HG03108 (cell line): ENCODE data around the gene DCDC2C.
"Not testable (repeated sequence)": the region's sequence is repeated elsewhere in the genome, so short reads cannot be mapped to it uniquely, and the experiment has no call there.

ENCODE experiments used
- ATAC-seq: cut with Tn5 transposase; IDR thresholded peaks from one replicate; pipeline ENCODE4 v1.9.1; 2021; ENCODE audit warnings: moderate library complexity; ENCODE audit not compliant: unreplicated experiment

Gene DCDC2C, protein sequence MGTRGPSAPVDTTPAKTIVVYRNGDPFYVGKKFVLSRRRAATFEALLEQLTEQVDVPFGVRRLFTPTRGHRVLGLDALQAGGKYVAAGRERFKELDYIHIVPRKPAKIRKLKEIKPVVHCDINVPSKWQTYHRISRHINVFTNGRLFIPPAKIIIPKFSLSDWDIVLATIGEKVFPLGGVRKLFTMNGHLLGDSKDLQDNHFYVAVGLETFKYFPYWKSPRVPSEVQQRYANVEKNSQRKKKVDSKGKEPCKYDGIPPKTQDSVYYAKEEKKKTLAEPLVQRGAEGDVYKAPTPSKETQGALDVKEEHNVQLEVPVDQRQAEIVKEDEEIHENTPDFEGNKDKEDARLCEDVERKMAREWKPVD

DNA sequence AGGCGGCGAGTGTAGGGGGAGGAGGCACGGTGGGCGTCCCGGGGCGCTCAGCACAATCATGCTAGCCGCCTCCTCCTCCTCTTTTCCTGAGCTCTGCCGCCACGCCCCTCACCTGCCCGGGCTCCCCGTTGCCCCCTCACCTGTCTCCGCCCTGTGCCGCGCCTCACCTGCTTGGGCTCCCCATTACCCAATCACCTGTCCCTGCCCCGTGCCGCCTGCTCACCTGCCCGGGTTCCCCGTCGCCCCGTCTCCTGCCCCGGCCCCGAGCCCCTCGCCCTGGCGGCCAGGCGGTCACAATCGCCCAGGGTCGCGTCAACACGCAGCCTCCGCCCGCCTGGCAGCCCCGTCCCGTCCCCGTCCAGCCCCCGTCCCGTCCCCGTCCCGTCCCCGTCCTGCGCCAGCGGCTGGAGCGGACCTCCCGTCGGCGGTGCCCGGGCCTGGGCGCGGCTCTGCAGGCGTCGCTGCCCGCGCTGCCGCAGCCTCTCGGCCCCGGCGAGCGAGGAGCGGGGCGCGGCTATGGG lies at the start of gene DCDC2C:
Gene DCDC2C, plus strand, starts transcription at position 340 of the 521 bp plus-strand sequence. Its CDS starts 177 bp downstream, at position 517.
- no peak for ATAC-seq

DNA sequence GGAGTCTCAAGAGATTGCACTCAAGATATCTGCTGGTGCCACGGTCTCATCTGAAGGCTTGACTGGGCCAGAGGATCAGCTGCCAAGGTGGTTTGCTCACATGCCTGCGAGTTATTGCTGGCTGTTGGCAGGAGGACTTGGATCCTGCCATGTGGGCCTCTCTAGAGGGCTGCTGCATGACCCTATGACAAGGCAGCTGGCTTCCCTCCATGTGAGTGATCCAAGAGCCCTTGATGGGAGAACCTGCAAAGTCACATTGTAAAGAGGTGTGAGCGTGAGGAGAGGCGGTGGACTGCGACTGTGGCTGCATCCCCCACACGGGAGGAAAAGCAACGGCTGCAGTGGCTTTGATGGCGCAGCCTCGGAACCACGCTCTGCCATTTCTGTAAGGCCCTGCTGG lies 49.4 kb upstream of the DCDC2C start:
- ATAC-seq: no peak

DNA sequence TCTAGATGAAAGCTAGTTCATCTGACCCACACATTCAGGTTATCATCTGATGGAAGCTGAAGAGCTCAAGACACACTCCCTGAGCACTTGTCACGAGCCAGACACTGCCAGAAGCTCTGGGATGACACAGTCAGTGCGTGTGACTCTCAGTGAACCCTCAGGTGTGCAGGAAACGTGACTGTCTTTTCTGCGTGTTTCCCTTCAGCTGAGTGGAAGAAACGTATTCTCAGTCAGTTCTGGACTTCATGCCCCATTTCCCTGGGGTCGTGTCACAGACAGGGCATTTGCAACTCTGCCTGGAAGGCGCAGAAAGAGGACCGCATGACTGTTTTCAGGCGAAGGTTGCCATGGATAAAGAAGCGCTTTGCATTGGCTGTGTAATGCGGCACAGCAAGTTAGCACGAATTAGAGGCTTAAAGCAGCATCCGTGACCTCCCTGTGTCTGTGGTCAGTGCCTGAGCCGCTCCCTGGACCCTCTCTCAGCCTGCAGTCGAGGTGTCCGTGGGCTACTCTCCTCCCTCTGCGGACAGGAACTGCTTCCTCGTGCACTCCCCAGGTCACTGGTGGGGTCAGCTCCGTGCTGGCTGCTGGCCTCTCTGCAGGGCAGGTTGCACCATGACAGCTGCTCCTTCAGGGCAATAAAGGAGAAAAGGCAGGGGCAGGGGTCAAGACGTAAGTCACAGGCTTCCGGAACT lies 48.7 kb upstream of the DCDC2C start:
- ATAC-seq: no peak

DNA sequence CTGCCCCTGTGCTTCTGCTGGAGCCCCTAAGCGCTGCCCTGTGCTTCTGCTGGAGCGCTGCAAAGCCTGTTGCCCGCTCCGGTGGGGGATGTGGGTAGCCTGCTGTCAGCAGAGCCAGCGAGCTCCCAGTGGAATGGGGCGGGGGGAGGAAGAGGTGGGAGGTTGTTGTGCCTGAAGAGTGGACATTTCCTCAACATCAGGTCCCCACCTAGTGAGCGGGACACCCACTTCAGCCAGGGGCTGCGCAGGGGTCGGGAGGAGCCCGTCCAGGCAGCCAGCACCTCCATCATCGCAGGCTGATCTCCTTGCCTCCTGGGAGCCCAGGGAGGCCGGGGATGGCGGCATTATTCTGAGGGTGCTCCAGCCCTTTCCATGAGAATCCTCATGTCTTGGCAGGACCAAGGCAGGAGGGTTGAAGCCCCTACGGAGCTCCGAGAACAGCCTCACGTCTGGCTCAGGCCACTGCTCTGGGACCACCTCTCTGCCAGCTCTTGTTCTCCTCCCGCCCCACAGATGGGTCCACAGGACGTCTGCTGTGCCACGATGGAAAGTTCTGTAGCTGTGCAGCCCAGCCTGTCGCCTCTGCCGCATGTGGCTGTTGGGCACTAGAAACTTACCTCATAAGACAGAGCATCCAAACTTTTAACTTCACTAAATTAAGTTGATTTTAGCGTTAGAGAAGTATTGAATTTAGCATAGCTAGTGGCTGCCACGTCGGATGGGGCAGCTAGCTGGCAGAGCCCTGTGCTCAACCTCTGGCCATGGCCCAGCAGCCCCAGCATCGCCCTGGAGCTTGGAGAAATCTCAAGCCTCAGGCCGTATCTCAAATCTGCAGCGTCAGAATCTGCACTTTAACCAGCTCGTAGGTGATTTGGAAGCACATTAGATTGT lies 47.3 kb upstream of the DCDC2C start:
- no peak for ATAC-seq

DNA sequence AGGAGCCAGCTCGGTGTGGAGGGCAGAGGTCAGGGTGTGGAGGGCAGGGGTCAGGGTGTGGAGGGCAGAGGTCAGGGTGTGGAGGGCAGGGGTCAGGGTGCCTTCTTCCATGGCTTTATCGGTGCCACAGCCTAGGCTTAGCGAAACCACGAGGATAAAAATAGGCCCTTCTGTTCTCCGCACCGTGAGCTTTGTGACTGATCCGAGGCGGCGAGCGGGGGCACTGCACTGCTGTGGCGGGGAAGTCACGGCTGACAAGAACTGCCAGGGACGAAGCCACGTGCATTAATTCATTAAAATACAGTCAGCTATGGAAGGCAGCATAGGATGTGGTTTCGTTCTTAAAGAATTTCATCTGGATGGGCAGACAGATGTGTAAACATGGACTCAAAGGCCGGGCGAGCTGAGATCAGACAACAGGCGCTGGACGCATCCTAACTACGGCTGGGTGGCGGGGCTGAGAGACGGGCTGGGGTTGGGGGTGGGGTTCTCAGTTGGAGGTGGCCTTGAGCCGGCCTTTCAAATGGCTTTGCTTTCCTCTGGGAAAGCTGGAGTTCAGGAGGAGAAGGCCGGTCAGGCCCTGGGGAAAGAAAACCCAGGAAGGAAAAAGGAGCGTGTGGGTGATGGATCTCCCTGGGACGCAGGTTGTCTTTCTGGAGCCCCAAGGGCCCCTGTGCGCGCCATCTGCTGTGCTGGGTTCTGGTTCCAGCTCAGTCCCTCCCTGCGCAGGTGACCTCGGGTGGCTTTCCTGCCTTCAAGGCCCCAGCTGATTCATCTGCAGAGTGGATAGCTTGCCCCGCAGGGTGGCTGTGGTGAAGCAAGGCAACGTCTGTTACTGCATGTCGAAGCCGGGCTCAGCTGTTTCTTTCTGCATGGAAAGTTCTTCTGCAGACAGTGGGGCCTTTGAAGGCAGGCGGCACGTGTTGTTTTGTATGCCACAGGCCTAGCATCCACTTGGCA lies 46.3 kb upstream of the DCDC2C start:
- no peak for ATAC-seq

DNA sequence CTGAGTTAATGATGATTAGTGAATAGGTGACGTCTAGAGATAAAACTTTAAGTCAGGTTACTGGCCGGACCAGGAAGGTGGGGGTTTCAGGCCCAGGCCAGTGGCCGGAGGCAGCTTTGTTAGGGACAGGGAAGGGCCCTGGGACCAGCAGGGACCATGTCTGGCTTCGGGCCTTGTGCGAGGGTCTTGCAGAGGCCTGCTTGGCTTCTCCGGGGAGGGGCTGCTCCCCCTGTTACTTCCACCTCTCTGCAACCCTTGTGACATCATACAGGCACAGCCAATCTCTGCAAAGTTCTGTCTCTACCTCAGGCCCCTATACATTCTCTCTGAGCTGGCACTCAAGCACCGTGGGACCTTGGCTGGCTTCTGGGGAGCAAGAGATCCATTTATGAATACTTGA lies 45.5 kb upstream of the DCDC2C start, which contains the start of gene ALLC:
Gene ALLC, plus strand, starts transcription at position 320 of the 400 bp plus-strand sequence. CDS start 12,958 bp downstream, outside the sequence.
- no peak for ATAC-seq

DNA sequence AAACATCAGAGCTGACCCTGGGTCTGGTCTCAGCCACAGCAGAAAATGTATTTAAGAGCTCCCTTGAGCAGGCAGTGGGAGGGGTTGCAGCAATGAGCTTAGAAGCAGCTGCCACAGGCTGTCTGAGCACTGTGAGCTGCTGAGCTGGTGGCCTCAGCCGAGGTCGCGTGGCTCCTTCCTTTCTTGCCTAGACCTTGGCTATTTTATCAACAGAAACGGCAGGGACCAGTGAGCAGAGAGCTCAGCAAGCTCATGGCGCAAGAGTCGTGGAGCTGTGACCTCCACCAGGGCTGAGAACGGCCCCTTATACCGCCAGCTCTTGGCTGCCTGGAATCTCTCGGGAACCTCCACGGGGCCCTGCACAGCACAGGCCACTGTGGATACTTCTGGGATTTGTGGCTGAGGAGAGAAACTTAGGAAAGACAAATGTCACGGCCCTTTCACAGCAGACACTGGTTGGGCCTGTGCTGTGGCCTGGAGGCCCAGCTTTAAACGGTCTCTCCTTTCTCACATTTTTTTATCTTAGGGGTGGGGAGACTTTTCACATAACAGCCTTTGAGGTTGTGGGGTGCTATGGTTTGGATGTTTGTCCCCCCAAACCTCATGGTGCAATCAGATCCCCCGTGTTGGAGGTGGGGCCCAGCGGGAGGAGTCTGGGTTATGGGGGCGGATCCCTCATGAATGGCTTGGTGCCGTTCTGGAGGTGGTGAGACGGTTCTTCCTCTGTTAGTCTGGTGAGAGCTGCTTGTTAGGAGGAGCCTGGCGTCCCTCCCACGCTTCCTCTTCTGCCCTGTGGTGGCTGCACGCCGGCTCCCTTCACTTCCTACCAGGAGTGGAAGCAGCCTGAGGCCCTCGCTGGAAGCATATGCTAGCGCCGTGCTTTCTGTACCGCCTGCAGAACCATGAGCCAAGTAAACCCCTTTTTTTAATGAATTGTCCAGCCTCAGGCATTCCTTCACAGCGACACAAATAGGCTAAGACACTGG lies 43.6 kb upstream of the DCDC2C start:
- no peak for ATAC-seq

DNA sequence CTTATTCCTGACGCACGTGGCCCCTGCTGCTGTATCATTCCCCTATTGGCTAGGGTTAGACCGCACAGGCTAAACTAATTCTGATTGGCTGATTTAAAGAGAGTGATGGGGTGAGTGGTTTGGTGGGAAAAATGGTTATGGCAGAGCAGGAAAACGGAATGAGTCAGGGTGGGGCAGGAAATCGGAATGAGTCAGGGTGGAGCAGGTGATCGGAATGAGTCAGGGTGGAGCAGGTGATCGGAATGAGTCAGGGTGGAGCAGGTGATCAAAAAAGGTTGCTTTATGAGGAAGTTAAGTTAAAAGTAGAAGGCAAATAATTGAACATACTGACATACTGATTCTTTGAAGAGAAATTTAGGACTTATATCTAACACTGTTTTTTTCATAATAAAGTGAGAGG lies 42.7 kb upstream of the DCDC2C start:
- not testable (repeated sequence) for ATAC-seq

DNA sequence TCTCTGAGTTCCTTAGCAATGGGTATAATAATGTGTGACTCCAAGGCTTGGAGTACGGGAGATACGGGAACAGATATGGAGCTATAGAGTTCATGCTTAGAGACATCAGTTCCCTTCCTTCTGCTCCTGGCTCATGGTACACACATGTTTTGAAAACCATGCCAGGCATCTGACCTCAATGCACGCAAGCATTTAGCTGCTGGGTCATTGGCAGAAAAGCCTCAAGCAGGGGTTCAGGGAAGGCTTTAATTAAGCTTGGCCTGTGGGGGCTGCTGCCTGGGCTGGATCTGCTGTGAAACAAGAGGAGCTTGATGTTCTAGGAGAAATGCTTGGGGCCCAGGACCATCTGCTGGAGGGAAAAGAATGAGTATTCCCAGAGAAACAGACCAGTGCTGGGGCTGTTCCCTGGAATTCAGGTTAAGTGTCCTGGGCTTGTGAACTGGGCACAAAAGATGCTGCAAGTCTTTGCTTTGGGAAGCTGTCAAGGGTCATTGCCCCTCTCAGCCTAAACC lies 42.2 kb upstream of the DCDC2C start:
- ATAC-seq: no peak

DNA sequence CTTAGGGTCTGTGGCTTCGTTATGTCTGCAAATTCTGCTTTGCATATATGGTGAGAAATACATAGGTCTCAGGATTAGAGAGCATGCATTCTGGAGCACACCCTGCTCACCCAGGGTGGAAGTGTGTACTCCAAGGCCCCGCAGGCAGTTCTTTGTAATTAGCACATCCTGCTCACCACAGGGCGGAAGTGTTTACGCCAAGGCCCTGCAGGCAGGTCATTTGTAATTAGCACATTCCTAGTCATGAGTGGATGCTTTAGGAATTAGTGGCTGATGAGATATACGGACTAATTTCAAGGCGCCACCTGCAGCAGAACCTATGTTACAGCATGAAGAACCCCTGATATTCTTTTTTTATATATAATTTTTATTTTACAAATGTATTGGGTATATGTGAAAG lies 41.1 kb upstream of the DCDC2C start:
- no peak for ATAC-seq

DNA sequence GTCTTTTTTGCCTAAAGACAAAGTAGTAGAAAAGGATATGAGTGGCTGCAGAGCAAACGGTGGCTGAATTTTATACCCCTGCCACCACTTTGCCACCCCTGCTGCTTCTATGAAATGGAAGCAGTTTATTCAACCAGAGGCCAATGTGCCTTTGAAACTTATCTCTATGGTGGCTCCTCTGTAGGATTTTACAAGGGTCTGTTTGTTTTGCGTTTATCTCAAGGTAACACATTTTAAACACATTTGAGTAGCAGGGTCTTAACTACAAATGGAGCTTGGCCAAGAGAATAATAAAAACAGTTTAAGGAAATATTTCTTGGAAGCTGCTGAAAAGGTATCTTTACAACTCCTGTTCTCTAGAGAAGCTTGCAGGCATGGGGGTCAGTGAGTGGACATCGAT lies 39.3 kb upstream of the DCDC2C start:
- ATAC-seq: no peak

DNA sequence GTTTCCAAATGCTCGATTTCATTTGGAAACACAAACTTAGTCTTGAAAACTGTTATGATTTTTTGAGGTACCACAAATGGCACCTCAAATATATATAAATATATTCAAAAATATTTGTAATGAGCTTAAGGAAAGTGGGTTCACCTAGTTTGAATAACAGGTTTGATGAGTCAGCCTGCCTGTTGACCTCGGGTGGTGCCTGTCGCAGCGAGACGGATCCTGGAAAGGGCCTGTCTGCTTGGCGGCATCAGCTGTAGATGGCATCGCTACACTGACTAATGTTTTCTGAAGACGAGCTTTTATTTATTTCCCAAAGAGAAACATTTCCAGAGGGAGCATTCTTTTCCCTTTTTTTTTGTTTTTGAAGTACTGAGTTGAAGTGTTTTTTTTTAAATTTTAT lies 38.5 kb upstream of the DCDC2C start:
- ATAC-seq: no peak

DNA sequence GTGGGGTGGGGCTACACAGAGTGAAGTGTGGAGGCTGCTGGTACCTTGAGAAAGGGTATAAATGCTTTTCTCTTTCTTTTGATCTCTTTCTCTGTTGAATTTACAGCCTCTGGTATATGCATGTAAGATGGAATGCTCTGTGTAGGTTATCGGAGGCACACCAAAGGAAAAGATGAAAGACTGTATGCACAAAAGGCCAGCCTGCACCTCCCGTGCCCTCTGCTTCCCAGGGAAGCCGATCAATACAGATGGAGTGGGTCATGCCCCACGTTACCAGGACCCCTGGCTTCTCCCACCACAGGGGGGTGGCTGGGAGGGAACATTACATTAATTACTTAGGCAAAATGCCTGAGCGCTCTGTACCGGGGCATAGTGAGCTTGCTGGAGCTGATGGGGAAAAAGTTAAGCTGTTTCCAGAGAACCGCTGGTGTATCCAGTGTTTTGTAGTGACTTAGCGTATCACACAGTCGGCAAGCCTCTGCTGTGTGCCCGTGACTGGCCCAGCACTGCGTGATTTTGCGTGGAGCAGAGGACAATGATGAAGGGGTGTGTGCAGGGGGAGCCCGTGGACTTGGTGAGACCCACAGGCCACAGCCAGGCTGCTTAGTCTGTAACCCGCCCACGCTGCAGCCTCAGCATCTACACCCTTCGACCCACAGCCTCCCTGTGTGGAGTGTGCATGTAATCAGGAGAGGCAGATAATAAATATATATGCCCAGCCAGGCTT lies 37.3 kb upstream of the DCDC2C start:
- ATAC-seq: no peak

DNA sequence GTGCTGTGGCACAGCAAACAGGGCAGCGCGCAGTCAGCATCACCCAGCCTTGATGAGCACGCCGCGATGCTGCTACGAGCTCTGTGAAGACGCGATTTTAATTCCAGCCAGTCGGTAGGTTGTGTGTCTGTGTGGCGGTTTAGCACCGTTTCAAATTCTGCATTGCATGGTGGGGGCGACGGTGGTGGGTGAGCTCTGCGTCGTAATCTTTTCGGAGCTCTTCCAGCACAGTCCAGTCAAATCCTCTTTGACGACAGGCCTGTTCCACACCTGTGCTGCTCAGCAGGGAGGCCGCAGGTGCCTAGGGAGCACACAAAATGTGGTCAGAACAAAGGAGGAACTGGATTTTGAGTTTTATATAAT lies 36.8 kb upstream of the DCDC2C start:
- ATAC-seq: no peak

DNA sequence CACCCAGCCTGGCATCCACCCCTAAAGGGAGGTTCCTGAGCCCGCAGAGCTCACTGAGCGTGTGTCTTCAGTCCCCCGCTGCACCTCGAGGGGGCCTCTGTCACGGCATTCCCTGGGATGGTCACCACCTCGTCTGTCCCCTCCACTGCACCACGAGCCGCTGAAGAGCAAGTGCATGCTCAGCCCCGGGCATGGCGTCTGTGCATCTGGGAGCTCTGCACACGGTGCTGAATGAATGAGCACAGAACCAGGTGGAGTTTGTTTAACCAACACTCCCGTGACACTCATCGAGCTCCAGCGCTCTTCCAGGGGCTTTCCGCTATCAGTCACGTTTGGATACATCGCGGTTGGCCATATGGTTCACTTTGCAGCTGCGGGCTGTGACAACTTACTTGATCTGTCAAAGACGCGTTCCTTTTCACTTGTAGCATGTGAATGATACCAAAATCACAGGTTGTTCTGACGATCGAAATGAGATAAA lies 36.2 kb upstream of the DCDC2C start:
- ATAC-seq: no peak

DNA sequence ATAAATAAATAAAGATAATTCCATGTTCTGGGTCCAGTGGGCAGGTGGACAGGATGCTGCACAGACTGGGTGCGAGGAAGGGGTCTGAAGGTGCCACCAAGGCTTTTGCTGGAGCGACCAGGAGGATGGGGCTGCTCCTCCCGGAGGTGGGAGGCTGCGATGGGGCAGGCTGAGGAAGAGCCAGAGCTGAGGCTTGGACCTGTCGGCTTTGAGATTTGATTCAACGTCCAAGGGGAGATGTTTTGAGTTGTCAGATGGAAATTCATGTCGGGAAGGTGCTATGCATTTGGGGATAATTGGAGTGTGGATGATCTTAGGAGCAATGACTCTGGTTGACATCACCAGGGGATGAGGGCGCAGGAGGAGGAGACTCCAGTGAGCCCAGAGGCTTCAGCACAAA lies 33.7 kb upstream of the DCDC2C start:
- ATAC-seq: no peak

DNA sequence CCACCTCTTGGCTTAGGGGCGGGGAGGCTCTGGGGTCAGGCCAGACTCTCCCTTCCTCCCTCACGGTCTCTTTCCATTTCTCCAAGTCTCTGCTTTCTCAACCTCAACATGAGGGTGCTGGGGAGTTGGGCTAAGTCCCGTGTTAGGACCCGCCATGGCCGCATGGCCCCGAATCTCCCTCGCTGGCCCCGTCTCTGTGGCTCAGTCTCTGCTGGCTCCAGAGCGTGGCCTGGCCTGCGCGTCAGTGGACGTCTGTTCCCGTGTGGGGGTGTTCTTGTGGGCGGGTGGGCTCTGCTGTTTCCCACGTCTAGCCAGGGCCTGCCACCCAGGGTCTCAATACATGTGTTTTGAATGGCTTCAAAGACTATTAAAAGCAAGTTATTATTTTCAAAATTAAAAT lies 33.0 kb upstream of the DCDC2C start:
- ATAC-seq: no peak

DNA sequence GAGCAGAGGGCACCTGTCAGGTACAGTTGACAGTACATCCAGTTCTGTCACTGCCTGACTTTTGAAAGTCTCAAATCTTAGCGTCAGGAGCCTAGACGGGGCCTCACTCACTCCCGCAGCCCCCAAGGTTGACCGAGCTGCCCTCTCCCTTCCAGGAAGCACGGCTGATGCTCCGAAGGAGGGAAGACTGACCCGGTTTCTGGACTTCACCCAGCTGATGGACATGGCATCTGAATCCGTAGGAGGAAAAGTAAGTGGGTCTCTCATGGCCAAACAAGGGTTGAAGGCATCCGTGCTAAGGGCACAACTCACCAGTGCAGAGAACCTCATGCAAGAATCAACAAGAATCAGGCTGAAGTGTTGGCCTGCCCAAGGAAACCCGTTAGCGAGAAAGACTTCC lies 32.4 kb upstream of the DCDC2C start:
- ATAC-seq: no peak
